ENCODE measurements around the gene KCNE3.
"Not testable (repeated sequence)": the region's sequence is repeated elsewhere in the genome, so short reads cannot be mapped to it uniquely, and the experiment has no call there.

KCNE3 gene

GRCh38 chr11:74443071-74443864, 24.1 kb downstream of the KCNE3 start:
- no peak for DNase-seq (ENCODE audit: low read depth)

- no peak for DNase-seq (ENCODE audit: low read depth)
These were observed 24.7 kb downstream of the KCNE3 start for GRCh38 chr11:74442636-74443035.

- DNase-seq (ENCODE audit: low read depth) = no peak
These were observed 28.7 kb downstream of the KCNE3 start for GRCh38 chr11:74438681-74439080.

- DNase-seq (ENCODE audit: low read depth) = no peak
These were observed 29.8 kb downstream of the KCNE3 start for GRCh38 chr11:74437441-74438042.

GRCh38 chr11:74434528-74434927, 32.8 kb downstream of the KCNE3 start:
- DNase-seq (ENCODE audit: low read depth) = no peak

- no peak for DNase-seq (ENCODE audit: low read depth)
These were observed 38.1 kb downstream of the KCNE3 start for GRCh38 chr11:74429205-74429604.

- DNase-seq (ENCODE audit: low read depth) = no peak
These were observed 39.9 kb downstream of the KCNE3 start for GRCh38 chr11:74427384-74427886.

GRCh38 chr11:74425100-74425499, 42.2 kb downstream of the KCNE3 start:
- DNase-seq (ENCODE audit: low read depth) = no peak

- no peak for DNase-seq (ENCODE audit: low read depth)
These were observed 48.8 kb downstream of the KCNE3 start for GRCh38 chr11:74418509-74418895.

- no peak for DNase-seq (ENCODE audit: low read depth)
These were observed 49.4 kb downstream of the KCNE3 start for GRCh38 chr11:74417860-74418508.

- no peak for DNase-seq (ENCODE audit: low read depth)
These were observed 50.0 kb downstream of the KCNE3 start for GRCh38 chr11:74417379-74417804.

- not testable (repeated sequence) for DNase-seq (ENCODE audit: low read depth)
These were observed 50.4 kb downstream of the KCNE3 start for GRCh38 chr11:74416974-74417373.

- DNase-seq (ENCODE audit: low read depth) = no peak
These were observed 54.5 kb downstream of the KCNE3 start for GRCh38 chr11:74412733-74413359.

GRCh38 chr11:74412321-74412720, 55.0 kb downstream of the KCNE3 start:
- DNase-seq (ENCODE audit: low read depth) = no peak

- DNase-seq (ENCODE audit: low read depth) = no peak
These were observed 57.7 kb downstream of the KCNE3 start for GRCh38 chr11:74409633-74410032.
